Gastroesophageal sphincter (tissue), 3 donors: ENCODE measurements around the gene ZDHHC11.

Experiments used
- EP300 ChIP-seq: sonication (generic); formaldehyde crosslinking; IDR thresholded peaks from one replicate; pipeline ENCODE4 v1.6.1; 2017; ENCODE audit warnings: antibody characterized with exemption, mild to moderate bottlenecking
- POLR2A ChIP-seq, 2 donors: fragments of 450-650 bp; IDR thresholded peaks; one replicate each; pipeline ENCODE4 v1.6.1; 2017; ENCODE audit warnings: antibody characterized with exemption in 2 of 2, mild to moderate bottlenecking in 2 of 2, moderate library complexity in 1 of 2
- TF ChIP-seq, protein P1 (sequence below), 4 experiments: fragments of 200-600 bp in 2 of 4; fragments of 450-650 bp in 2 of 4; sonication (generic) in 1 of 4; IDR thresholded peaks; one replicate each; pipeline ENCODE4 v1.5.1; 2017 to 2019; ENCODE audit warnings: antibody characterized with exemption in 4 of 4, mild to moderate bottlenecking in 2 of 4, moderate library complexity in 2 of 4

DNA sequence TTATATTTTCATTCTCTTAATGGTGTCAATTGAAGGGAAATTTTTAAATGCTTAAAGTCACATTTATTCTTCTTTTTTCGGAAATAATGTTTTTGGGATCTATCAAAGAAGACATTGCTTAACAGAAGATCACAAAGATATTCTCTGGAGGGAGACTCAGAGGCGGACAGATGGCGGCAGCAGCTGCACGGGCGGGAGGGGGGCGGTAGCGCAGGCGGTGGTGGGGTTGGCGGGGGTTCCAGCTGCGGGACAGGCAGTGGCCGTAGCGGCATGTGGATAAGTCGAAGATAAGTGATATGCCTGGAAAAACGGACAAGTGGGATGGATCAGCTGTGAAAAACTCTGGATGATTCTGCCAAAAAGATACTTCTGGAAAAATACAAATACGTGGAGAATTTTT, 34.6 kb downstream of the ZDHHC11 start:
- TF ChIP-seq, protein P1, sequence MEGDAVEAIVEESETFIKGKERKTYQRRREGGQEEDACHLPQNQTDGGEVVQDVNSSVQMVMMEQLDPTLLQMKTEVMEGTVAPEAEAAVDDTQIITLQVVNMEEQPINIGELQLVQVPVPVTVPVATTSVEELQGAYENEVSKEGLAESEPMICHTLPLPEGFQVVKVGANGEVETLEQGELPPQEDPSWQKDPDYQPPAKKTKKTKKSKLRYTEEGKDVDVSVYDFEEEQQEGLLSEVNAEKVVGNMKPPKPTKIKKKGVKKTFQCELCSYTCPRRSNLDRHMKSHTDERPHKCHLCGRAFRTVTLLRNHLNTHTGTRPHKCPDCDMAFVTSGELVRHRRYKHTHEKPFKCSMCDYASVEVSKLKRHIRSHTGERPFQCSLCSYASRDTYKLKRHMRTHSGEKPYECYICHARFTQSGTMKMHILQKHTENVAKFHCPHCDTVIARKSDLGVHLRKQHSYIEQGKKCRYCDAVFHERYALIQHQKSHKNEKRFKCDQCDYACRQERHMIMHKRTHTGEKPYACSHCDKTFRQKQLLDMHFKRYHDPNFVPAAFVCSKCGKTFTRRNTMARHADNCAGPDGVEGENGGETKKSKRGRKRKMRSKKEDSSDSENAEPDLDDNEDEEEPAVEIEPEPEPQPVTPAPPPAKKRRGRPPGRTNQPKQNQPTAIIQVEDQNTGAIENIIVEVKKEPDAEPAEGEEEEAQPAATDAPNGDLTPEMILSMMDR (IDR thresholded peaks at IDR 0.05), result no peak
- TF ChIP-seq POLR2A (IDR thresholded peaks at IDR 0.05), result no peak
- no peak for TF ChIP-seq EP300
